Fibroblast of lung (primary cell): ENCODE results near the gene WDR62. TPM values are rescaled to one million over a fixed set of nuclear protein-coding genes. Genes with fewer than 3 reads are reported as not detected.
A peak's percentile ranks its signal among the peaks of the same experiment; 100 is the strongest.

Experiments used
- DNase-seq, 2 donors: peaks; one replicate each; pipeline versions ENCODE4 v3.0.0 to v3.0.0-alpha.2; 2010; ENCODE audit warnings: low read depth in 2 of 2
- H2AFZ ChIP-seq: 2 replicates; pipeline ENCODE4 v1.5.1; 2012; ENCODE audit warnings: low read length, control low read depth, inconsistent platforms
- H3K27ac ChIP-seq: 2 replicates; pipeline ENCODE4 v1.5.1; 2011; ENCODE audit warnings: low read length, control low read depth; ENCODE audit not compliant: insufficient read depth
- H3K27me3 ChIP-seq: 2 replicates; pipeline ENCODE4 v1.5.1; 2011; ENCODE audit warnings: mild to moderate bottlenecking, low read length; ENCODE audit not compliant: control insufficient read depth, insufficient read depth
- H3K36me3 ChIP-seq: 2 replicates; pipeline ENCODE4 v1.5.1; 2011; ENCODE audit warnings: low read length; ENCODE audit not compliant: control insufficient read depth, insufficient read depth
- H3K4me1 ChIP-seq: 2 replicates; pipeline ENCODE4 v1.5.1; 2011; ENCODE audit warnings: low read length; ENCODE audit not compliant: control insufficient read depth, insufficient read depth; ENCODE audit errors: extremely low read depth
- H3K4me2 ChIP-seq: 2 replicates; pipeline ENCODE4 v1.5.1; 2011; ENCODE audit warnings: low read length, control low read depth; ENCODE audit not compliant: insufficient read depth; ENCODE audit errors: extremely low read depth
- H3K4me3 ChIP-seq, 4 experiments: fragments of 200-600 bp in 1 of 4; sonication (generic) in 1 of 4; replicated peaks in 1 of 4; 2 replicates each; pipeline ENCODE4 v1.5.1; 2011 to 2016; ENCODE audit warnings: low read length in 4 of 4, low read depth in 3 of 4, mild to moderate bottlenecking in 3 of 4, control low read depth in 2 of 4, inconsistent platforms in 1 of 4, mixed read lengths in 1 of 4; ENCODE audit not compliant: insufficient read depth in 1 of 4; ENCODE audit errors: control extremely low read depth in 1 of 4
- H3K79me2 ChIP-seq: 2 replicates; pipeline ENCODE4 v1.5.1; 2012; ENCODE audit warnings: mild to moderate bottlenecking, low read length, inconsistent platforms; ENCODE audit not compliant: control insufficient read depth, insufficient read depth
- H3K9ac ChIP-seq: 2 replicates; pipeline ENCODE4 v1.5.1; 2011; ENCODE audit warnings: mild to moderate bottlenecking, low read length, control low read depth; ENCODE audit not compliant: insufficient read depth
- H3K9me3 ChIP-seq: 2 replicates; pipeline ENCODE4 v1.5.1; 2012; ENCODE audit warnings: low read depth, low read length; ENCODE audit not compliant: control insufficient read depth, insufficient read depth
- H4K20me1 ChIP-seq: 2 replicates; pipeline ENCODE4 v1.5.1; 2011; ENCODE audit warnings: low read length; ENCODE audit not compliant: control insufficient read depth, insufficient read depth; ENCODE audit errors: extremely low read depth
- CTCF ChIP-seq, 2 donors: IDR thresholded peaks in 1 of 2; conservative IDR thresholded peaks in 1 of 2; 1 replicate in 1 of 2; 2 replicates in 1 of 2; pipeline ENCODE4 v1.5.1; 2011 to 2012; ENCODE audit warnings: low read length in 2 of 2, control low read depth in 1 of 2, inconsistent platforms in 1 of 2, low read depth in 1 of 2, mild to moderate bottlenecking in 1 of 2
- EZH2 ChIP-seq: IDR thresholded peaks from 2 replicates; pipeline ENCODE4 v1.5.1; 2012; ENCODE audit warnings: low read length, control low read depth, mild to moderate bottlenecking; ENCODE audit errors: missing control alignments
- polyA plus RNA-seq, 2 donors: library from polyadenylated mRNA; depleted of rRNA in 1 of 2; stranded (reverse) in 1 of 2; unstranded in 1 of 2; fragments of >200 nt; gene quantifications; 2 replicates each; pipeline ENCODE4 v1.2.1, GENCODE V29; 2011 to 2012; ENCODE audit warnings: missing spikeins in 1 of 2
- total RNA-seq: library from RNA; depleted of rRNA; stranded (reverse); fragments of >200 nt; gene quantifications from 2 replicates; pipeline ENCODE4 v1.2.1, GENCODE V29; 2014

The WDR62 gene
- total and polyA plus RNA-seq, 2 donors (not counting 1 experiment from before 2014, with no cell fraction given), result 1.1 to 2.8 TPM

GRCh38 chr19:36013280-36014011, 41.3 kb upstream of the WDR62 start:
- H3K27ac ChIP-seq, result peak overlapping the region; percentile 78
- peak overlapping the region; percentile 86 for H2AFZ ChIP-seq
- peak overlapping the region; percentile 85 to 97 (median 87) for H3K4me3 ChIP-seq
- peaks cover 4% of the 10 kb centered on the region for H3K79me2 ChIP-seq
- peak overlapping the region; percentile 96 for H3K4me2 ChIP-seq
- peaks cover 12% of the 10 kb centered on the region for H3K4me1 ChIP-seq
- H3K9me3 ChIP-seq, result no peaks in the 10 kb centered on the region
- DNase-seq, result no peak
- no peaks in the 10 kb centered on the region for H4K20me1 ChIP-seq
- TF ChIP-seq CTCF (conservative IDR thresholded peaks at IDR 0.05 in 1 of 2, IDR thresholded peaks at IDR 0.05 in 1 of 2; ENCODE audit: low read depth in 1 of 2, low read length in 2 of 2), result no peak
- no peak for TF ChIP-seq EZH2
- H3K9ac ChIP-seq, result peak overlapping the region; percentile 78
- H3K36me3 ChIP-seq, result peaks cover 14% of the 10 kb centered on the region
- H3K27me3 ChIP-seq, result no peaks in the 10 kb centered on the region

GRCh38 chr19:36014012-36014924, 40.4 kb upstream of the WDR62 start, which contains the start of gene ALKBH6:
Gene ALKBH6 (minus strand): TSS chr19:36014213. CDS start chr19:36013397, 816 bp downstream.
- Histone ChIP-seq H3K36me3 (peaks cover 19% of the 10 kb centered on the region), H3K4me3 (peak within 1 kb of the TSS; percentile 85 to 97 (median 87)), H3K9me3 (no peaks in the 10 kb centered on the region), H4K20me1 (no peaks in the 10 kb centered on the region), H3K9ac (peak within 1 kb of the TSS; percentile 78), H3K4me2 (peak within 1 kb of the TSS; percentile 98), H3K79me2 (peaks cover 4% of the 10 kb centered on the region), H2AFZ (peak within 1 kb of the TSS; percentile 86), H3K27ac (peak within 1 kb of the TSS; percentile 78), H3K27me3 (no peaks in the 10 kb centered on the region), H3K4me1 (peaks cover 12% of the 10 kb centered on the region)
- DNase-seq, result peak; percentile 97 to 98
- TF ChIP-seq EZH2 (no peak), CTCF (conservative IDR thresholded peaks at IDR 0.05 in 1 of 2, IDR thresholded peaks at IDR 0.05 in 1 of 2; ENCODE audit: low read depth in 1 of 2, low read length in 2 of 2) (no peak)

DNA sequence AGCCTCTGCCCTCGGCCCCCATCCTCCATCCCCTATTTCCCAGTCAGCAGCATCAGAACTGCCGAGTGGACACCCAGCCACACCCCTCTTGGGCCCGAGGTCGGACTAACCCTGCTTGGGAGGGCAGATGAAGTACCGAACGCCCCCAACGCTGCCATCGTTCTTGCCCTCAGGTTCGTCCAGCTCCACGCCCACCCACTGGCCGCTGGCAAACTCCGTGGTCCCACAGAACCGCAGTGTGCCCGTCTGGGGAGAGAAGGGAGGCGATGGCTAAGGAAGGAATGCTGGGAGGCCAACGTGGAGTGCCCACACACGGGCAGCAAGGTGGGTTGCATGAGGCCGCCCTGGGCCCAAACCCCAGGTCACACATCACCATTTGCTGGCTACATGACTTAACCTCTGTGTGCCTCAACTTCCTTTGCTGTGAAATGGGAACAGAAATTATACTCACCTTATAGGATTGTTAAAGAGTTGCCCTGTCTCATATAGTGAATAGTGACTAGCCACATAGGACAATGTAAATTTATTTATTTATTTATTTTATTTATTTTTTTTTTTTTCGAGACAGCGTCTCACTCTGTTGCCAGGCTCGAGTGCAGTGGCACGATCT, 35.5 kb upstream of the WDR62 start:
- Histone ChIP-seq H3K79me2 (no peaks in the 10 kb centered on the region), H3K36me3 (peaks cover 25% of the 10 kb centered on the region)

More for the DNA sequence above, 35.5 kb upstream of the WDR62 start:
- no peak overlapping the region for H3K27ac ChIP-seq
- no peaks in the 10 kb centered on the region for H4K20me1 ChIP-seq
- no peak overlapping the region for H2AFZ ChIP-seq
- TF ChIP-seq EZH2 (no peak), CTCF (conservative IDR thresholded peaks at IDR 0.05 in 1 of 2, IDR thresholded peaks at IDR 0.05 in 1 of 2; ENCODE audit: low read depth in 1 of 2, low read length in 2 of 2) (no peak)
- no peak overlapping the region for H3K4me2 ChIP-seq
- peaks cover 6% of the 10 kb centered on the region for H3K4me1 ChIP-seq
- H3K4me3 ChIP-seq, result no peak overlapping the region
- DNase-seq, result no peak
- H3K27me3 ChIP-seq, result no peaks in the 10 kb centered on the region
- no peaks in the 10 kb centered on the region for H3K9me3 ChIP-seq
- no peak overlapping the region for H3K9ac ChIP-seq
